ENCODE results near the gene FANK1. TPM values are rescaled to one million over a fixed set of nuclear protein-coding genes. Genes with fewer than 3 reads are reported as not detected.

The FANK1 gene
- total RNA-seq, 2 donors from 2014 or later: 1.0 to 7.3 TPM

- Histone ChIP-seq H3K27me3 (no peaks in the 10 kb centered on the region), H3K9me3 (no peaks in the 10 kb centered on the region), H3K27ac (peak overlapping the region in 3 of 4 donors; percentile 13 to 45 (median 38)), H3K4me1 (peaks cover 5% of the 10 kb centered on the region), H3K4me3 (no peak overlapping the region), H3K36me3 (replicated peaks in 1 of 2; ENCODE audit: insufficient read depth in 1 of 2, low read depth in 2 of 2) (no peaks in the 10 kb centered on the region)
- TF ChIP-seq CTCF (IDR thresholded peaks at IDR 0.05) (no peak), POLR2A (IDR thresholded peaks at IDR 0.05) (no peak)
- intact Hi-C loops (cut with DNase I): no loop called here
- WGBS, 2 donors: 76 to 100% methylated on average over 2 to 4 of the region's 4 CpGs
- ATAC-seq: no peak
- no peak for DNase-seq
These were observed 119.9 kb downstream of the FANK1 start for GRCh38 chr10:126016156-126016805.

- TF ChIP-seq POLR2A (IDR thresholded peaks at IDR 0.05) (no peak), CTCF (IDR thresholded peaks at IDR 0.05) (no peak)
- Histone ChIP-seq H3K36me3 (replicated peaks in 1 of 2; ENCODE audit: insufficient read depth in 1 of 2, low read depth in 2 of 2) (no peaks in the 10 kb centered on the region), H3K9me3 (no peaks in the 10 kb centered on the region), H3K4me1 (peaks cover 5% of the 10 kb centered on the region), H3K4me3 (no peak overlapping the region), H3K27ac (peak overlapping the region in 3 of 4 donors; percentile 13 to 45 (median 38)), H3K27me3 (no peaks in the 10 kb centered on the region)
- intact Hi-C loops (cut with DNase I): no loop called here
- DNase-seq (no peak), ATAC-seq (peak; percentile 68)
- WGBS, 2 donors: 63 to 77% methylated on average over 3 of the region's 3 CpGs
These were observed 120.5 kb downstream of the FANK1 start for GRCh38 chr10:126016882-126017281.

- intact Hi-C loops (cut with DNase I): no loop called here
- peak overlapping the region in 1 of 4 donors; percentile 42 for H3K27ac ChIP-seq
- 47 to 56% methylated on average over 2 of the region's 2 CpGs for WGBS, 2 donors
- ATAC-seq (peak; percentile 48), DNase-seq (peak in 2 of 4 donors; percentile 13 to 23)
- TF ChIP-seq POLR2A (IDR thresholded peaks at IDR 0.05) (no peak), CTCF (IDR thresholded peaks at IDR 0.05) (no peak)
- no peak overlapping the region for H3K4me3 ChIP-seq
- H3K36me3 ChIP-seq (replicated peaks in 1 of 2; ENCODE audit: insufficient read depth in 1 of 2, low read depth in 2 of 2): no peaks in the 10 kb centered on the region
- H3K9me3 ChIP-seq: no peaks in the 10 kb centered on the region
- peaks cover 5% of the 10 kb centered on the region for H3K4me1 ChIP-seq
- no peaks in the 10 kb centered on the region for H3K27me3 ChIP-seq
These were observed 121.7 kb downstream of the FANK1 start for GRCh38 chr10:126017961-126018560.

- H3K36me3 ChIP-seq (replicated peaks in 1 of 2; ENCODE audit: insufficient read depth in 1 of 2, low read depth in 2 of 2): no peaks in the 10 kb centered on the region
- WGBS, 2 donors: 32 to 38% methylated on average over 5 of the region's 5 CpGs
- H3K27ac ChIP-seq: no peak overlapping the region
- H3K4me1 ChIP-seq: no peaks in the 10 kb centered on the region
- H3K9me3 ChIP-seq: no peaks in the 10 kb centered on the region
- no peak for TF ChIP-seq POLR2A (IDR thresholded peaks at IDR 0.05)
- TF ChIP-seq CTCF (IDR thresholded peaks at IDR 0.05): no peak
- DNase-seq (peak in 2 of 4 donors; percentile 22 to 23), ATAC-seq (no peak)
- no peak overlapping the region for H3K4me3 ChIP-seq
- no peaks in the 10 kb centered on the region for H3K27me3 ChIP-seq
- intact Hi-C loops (cut with DNase I): no loop called here
These were observed 125.6 kb downstream of the FANK1 start for GRCh38 chr10:126021833-126022500.
